Measurements from ENCODE around the gene ANTXR2. TPM values are rescaled to one million over a fixed set of nuclear protein-coding genes. Genes with fewer than 3 reads are reported as not detected.

ANTXR2 gene
- total and polyA plus RNA-seq, 2 donors from 2014 or later: 10.6 to 33.1 TPM

GRCh38 chr4:80074069-80074468, 1.0 kb upstream of the ANTXR2 start:
- intact Hi-C loops (cut with DNase I): no loop called here
- Histone ChIP-seq H3K9ac (ENCODE audit: low read length in 3 of 3) (no peak overlapping the region), H3K27ac (ENCODE audit: low read depth in 2 of 2, low read length in 2 of 2) (no peak overlapping the region), H3K9me3 (ENCODE audit: control insufficient read depth in 2 of 3, insufficient read depth in 1 of 3, low read length in 3 of 3) (no peaks in the 10 kb centered on the region), H3K36me3 (ENCODE audit: control insufficient read depth in 2 of 3, insufficient read depth in 3 of 3, low read length in 3 of 3) (no peaks in the 10 kb centered on the region), H3K4me1 (ENCODE audit: control insufficient read depth in 2 of 3, insufficient read depth in 2 of 3, low read depth in 1 of 3, low read length in 3 of 3) (peaks cover 0 to 7% (median 0%) of the 10 kb centered on the region in 3 donors), H3K27me3 (ENCODE audit: control insufficient read depth, insufficient read depth, low read length) (no peaks in the 10 kb centered on the region), H3K4me3 (ENCODE audit: low read length in 3 of 3) (no peak overlapping the region)
- no peak for TF ChIP-seq CTCF (IDR thresholded peaks at IDR 0.05; ENCODE audit: borderline replicate concordance, extremely low read depth, insufficient read depth)
- FAIRE-seq (no peak), DNase-seq (no peak)

- TF ChIP-seq CTCF (IDR thresholded peaks at IDR 0.05; ENCODE audit: borderline replicate concordance, extremely low read depth, insufficient read depth): no peak
- H3K4me1 ChIP-seq (ENCODE audit: control insufficient read depth in 2 of 3, insufficient read depth in 2 of 3, low read depth in 1 of 3, low read length in 3 of 3): peaks cover 0 to 7% (median 0%) of the 10 kb centered on the region in 3 donors
- no peaks in the 10 kb centered on the region for H3K9me3 ChIP-seq (ENCODE audit: control insufficient read depth in 2 of 3, insufficient read depth in 1 of 3, low read length in 3 of 3)
- no peak overlapping the region for H3K27ac ChIP-seq (ENCODE audit: low read depth in 2 of 2, low read length in 2 of 2)
- no peak for FAIRE-seq
- H3K4me3 ChIP-seq (ENCODE audit: low read length in 3 of 3): peak overlapping the region; percentile 65 to 81 (median 77)
- H3K27me3 ChIP-seq (ENCODE audit: control insufficient read depth, insufficient read depth, low read length): no peaks in the 10 kb centered on the region
- intact Hi-C loops (cut with DNase I): no loop called here
- H3K36me3 ChIP-seq (ENCODE audit: control insufficient read depth in 2 of 3, insufficient read depth in 3 of 3, low read length in 3 of 3): no peaks in the 10 kb centered on the region
- DNase-seq: peak in 1 of 5 donors; percentile 30
- H3K9ac ChIP-seq (ENCODE audit: low read length in 3 of 3): peak overlapping the region in 2 of 3 donors; percentile 27 to 68
Measured at GRCh38 chr4:80073473-80074008, 512 bp upstream of the ANTXR2 start.

- no peaks in the 10 kb centered on the region for H3K27me3 ChIP-seq (ENCODE audit: control insufficient read depth, insufficient read depth, low read length)
- peaks cover 0 to 7% (median 0%) of the 10 kb centered on the region in 3 donors for H3K4me1 ChIP-seq (ENCODE audit: control insufficient read depth in 2 of 3, insufficient read depth in 2 of 3, low read depth in 1 of 3, low read length in 3 of 3)
- TF ChIP-seq CTCF (IDR thresholded peaks at IDR 0.05; ENCODE audit: borderline replicate concordance, extremely low read depth, insufficient read depth): no peak
- H3K9ac ChIP-seq (ENCODE audit: low read length in 3 of 3): peak overlapping the region; percentile 27 to 72 (median 68)
- no peak for FAIRE-seq
- H3K4me3 ChIP-seq (ENCODE audit: low read length in 3 of 3): peak overlapping the region; percentile 65 to 81 (median 77)
- H3K9me3 ChIP-seq (ENCODE audit: control insufficient read depth in 2 of 3, insufficient read depth in 1 of 3, low read length in 3 of 3): no peaks in the 10 kb centered on the region
- H3K36me3 ChIP-seq (ENCODE audit: control insufficient read depth in 2 of 3, insufficient read depth in 3 of 3, low read length in 3 of 3): no peaks in the 10 kb centered on the region
- intact Hi-C loops (cut with DNase I): no loop called here
- peak in 4 of 5 donors; percentile 72 to 82 (median 78) for DNase-seq
- H3K27ac ChIP-seq (ENCODE audit: low read depth in 2 of 2, low read length in 2 of 2): peak overlapping the region; percentile 84 to 87
Measured at GRCh38 chr4:80072228-80072743, 743 bp downstream of the ANTXR2 start.
